PC-9 (cell line): ENCODE data around the gene PAFAH1B1. TPM values are rescaled to one million over a fixed set of nuclear protein-coding genes. Genes with fewer than 3 reads are reported as not detected.

Experiments used
- BruUV-seq: library from RNA; stranded (reverse); fragments of 400-500 nt; replicated peaks from 2 replicates; lab custom pipeline; 2021; lab: Mats Ljungman, UMichigan
- CTCF ChIA-PET: fragments of 300-600 bp; sonication (Branson Sonifier 250); formaldehyde crosslinking; loops from one replicate; lab custom pipeline; 2022; ENCODE audit warnings: antibody characterized with exemption; lab: Charles Lee
- POLR2A ChIA-PET: fragments of 300-600 bp; sonication (Branson Sonifier 250); formaldehyde crosslinking; loops from one replicate; lab custom pipeline; 2022; ENCODE audit warnings: antibody characterized with exemption; ENCODE audit not compliant: unreplicated experiment; lab: Charles Lee
- DNase-seq, 2 experiments: peaks; one replicate each; pipeline versions ENCODE4 v3.0.0 to v3.0.0-alpha.2; 2015 to 2022; ENCODE audit warnings: mixed read lengths in 1 of 2
- H2AFZ ChIP-seq: fragments of 200-600 bp; sonication (generic); 2 replicates; pipeline ENCODE4 v1.8.1; 2017; ENCODE audit warnings: antibody characterized with exemption
- H3F3A ChIP-seq: fragments of 200-600 bp; sonication (generic); 2 replicates; pipeline ENCODE4 v1.8.1; 2017; ENCODE audit warnings: antibody characterized with exemption, mild to moderate bottlenecking, low read depth; ENCODE audit not compliant: insufficient read depth
- H3K27ac ChIP-seq: fragments of 200-600 bp; sonication (generic); 2 replicates; pipeline ENCODE4 v1.6.1; 2016; ENCODE audit warnings: mixed run types
- H3K27me3 ChIP-seq: fragments of 200-600 bp; sonication (generic); 2 replicates; pipeline ENCODE4 v1.6.1; 2016; ENCODE audit warnings: low read depth, mixed run types; ENCODE audit not compliant: insufficient read depth
- H3K36me3 ChIP-seq: fragments of 200-600 bp; sonication (generic); 2 replicates; pipeline ENCODE4 v1.6.1; 2016; ENCODE audit warnings: low read depth, mixed run types
- H3K4me1 ChIP-seq: fragments of 200-600 bp; sonication (generic); replicated peaks from 2 replicates; pipeline ENCODE4 v1.6.1; 2016; ENCODE audit warnings: mixed run types; ENCODE audit not compliant: insufficient read depth
- H3K4me2 ChIP-seq: fragments of 200-600 bp; sonication (generic); 2 replicates; pipeline ENCODE4 v1.6.1; 2017; ENCODE audit warnings: mixed run types
- H3K4me3 ChIP-seq: fragments of 200-600 bp; sonication (generic); 2 replicates; pipeline ENCODE4 v1.6.1; 2016; ENCODE audit warnings: mixed run types
- H3K79me2 ChIP-seq: fragments of 200-600 bp; sonication (generic); 2 replicates; pipeline ENCODE4 v1.6.1; 2017; ENCODE audit warnings: low read depth, mixed run types
- H3K9me2 ChIP-seq: fragments of 200-600 bp; sonication (generic); 2 replicates; pipeline ENCODE4 v1.8.1; 2017; ENCODE audit warnings: mild to moderate bottlenecking; ENCODE audit not compliant: insufficient read depth
- H3K9me3 ChIP-seq: fragments of 200-600 bp; sonication (generic); 2 replicates; pipeline ENCODE4 v1.8.1; 2016; ENCODE audit warnings: low read depth; ENCODE audit not compliant: insufficient read depth
- H4K20me1 ChIP-seq: fragments of 200-600 bp; sonication (generic); 2 replicates; pipeline ENCODE4 v1.8.1; 2017; ENCODE audit not compliant: insufficient read depth
- CTCF ChIP-seq: fragments of 200-600 bp; sonication (generic); conservative IDR thresholded peaks from 2 replicates; pipeline ENCODE4 v1.6.1; 2017; ENCODE audit warnings: mixed run types, antibody characterized with exemption, mild to moderate bottlenecking, moderate library complexity
- EZH2 ChIP-seq: fragments of 200-600 bp; sonication (generic); IDR thresholded peaks from 2 replicates; pipeline ENCODE4 v1.8.0; 2017; ENCODE audit warnings: antibody characterized with exemption, low read depth
- intact Hi-C: fragments of 100-400 bp; cut with micrococcal nuclease; formaldehyde crosslinking; loops from one replicate; pipeline ENCODE4 v1.10.0; 2022; ENCODE audit not compliant: unreplicated experiment
- total RNA-seq: library from RNA; stranded (reverse); gene quantifications from 2 replicates; pipeline ENCODE4 v1.2.3, GENCODE V29; 2021

The PAFAH1B1 gene
- total RNA-seq, 1 experiment from 2014 or later, result 152 TPM

- peaks cover 40% of the 10 kb centered on the region for H3K36me3 ChIP-seq
- H3K9me2 ChIP-seq, result no peaks in the 10 kb centered on the region
- H4K20me1 ChIP-seq, result peaks cover 20% of the 10 kb centered on the region
- no peak overlapping the region for H2AFZ ChIP-seq
- H3K4me3 ChIP-seq, result no peak overlapping the region
- H3K4me1 ChIP-seq, result no peaks in the 10 kb centered on the region
- H3K9me3 ChIP-seq, result no peaks in the 10 kb centered on the region
- H3F3A ChIP-seq, result peaks cover 39% of the 10 kb centered on the region; the same call in 1 of the 2 replicates
- CTCF ChIA-PET, result no interaction called here
- no peak overlapping the region for H3K4me2 ChIP-seq
- BruUV-seq, result no TSS peak
- H3K27ac ChIP-seq, result no peak overlapping the region
- intact Hi-C loops, result no loop called here
- no peak for TF ChIP-seq EZH2
- no peak for TF ChIP-seq CTCF
- no peak for DNase-seq
- POLR2A ChIA-PET, result no interaction called here
- H3K27me3 ChIP-seq, result no peaks in the 10 kb centered on the region
- peaks cover 2% of the 10 kb centered on the region; the same call in 1 of the 2 replicates for H3K79me2 ChIP-seq
Observed at GRCh38 chr17:2680961-2681360, 87.5 kb downstream of the PAFAH1B1 start.

- no peaks in the 10 kb centered on the region for H3K27me3 ChIP-seq
- TF ChIP-seq EZH2 (no peak), CTCF (no peak)
- no peak overlapping the region for H3K4me3 ChIP-seq
- H3K4me2 ChIP-seq, result no peak overlapping the region
- no peak for DNase-seq
- BruUV-seq, result no TSS peak
- H3F3A ChIP-seq, result peaks cover 43% of the 10 kb centered on the region; the same call in 1 of the 2 replicates
- H3K27ac ChIP-seq, result no peak overlapping the region
- no peaks in the 10 kb centered on the region for H3K4me1 ChIP-seq
- ChIA-PET POLR2A (interaction anchor here (0.7 kb wide), 1 partner anchor 384 kb away, joined by 3 read pairs; no protein-coding TSS in a partner anchor), CTCF (no interaction called here)
- no peaks in the 10 kb centered on the region for H3K79me2 ChIP-seq
- H4K20me1 ChIP-seq, result peaks cover 21% of the 10 kb centered on the region
- H3K9me2 ChIP-seq, result no peaks in the 10 kb centered on the region
- peaks cover 40% of the 10 kb centered on the region for H3K36me3 ChIP-seq
- intact Hi-C loops, result no loop called here
- H2AFZ ChIP-seq, result no peak overlapping the region
- H3K9me3 ChIP-seq, result no peaks in the 10 kb centered on the region
Observed at GRCh38 chr17:2681650-2682049, 88.2 kb downstream of the PAFAH1B1 start.

- Histone ChIP-seq H3K36me3 (peaks cover 36% of the 10 kb centered on the region), H3K27ac (no peak overlapping the region), H3K4me3 (no peak overlapping the region), H3K9me2 (no peaks in the 10 kb centered on the region), H3K27me3 (no peaks in the 10 kb centered on the region), H4K20me1 (peaks cover 24% of the 10 kb centered on the region), H3K4me1 (no peaks in the 10 kb centered on the region), H3K79me2 (no peaks in the 10 kb centered on the region), H3F3A (peaks cover 51% of the 10 kb centered on the region; the same call in 1 of the 2 replicates), H2AFZ (no peak overlapping the region), H3K9me3 (no peaks in the 10 kb centered on the region), H3K4me2 (no peak overlapping the region)
- no TSS peak for BruUV-seq
- ChIA-PET CTCF (no interaction called here), POLR2A (interaction anchor here (0.7 kb wide), 1 partner anchor 385 kb away, joined by 3 read pairs; no protein-coding TSS in a partner anchor)
- intact Hi-C loops, result no loop called here
- no peak for TF ChIP-seq EZH2
- no peak for DNase-seq
Observed at GRCh38 chr17:2682176-2682938, 88.9 kb downstream of the PAFAH1B1 start.
